ENCODE results near the gene SP6. TPM values are rescaled to one million over a fixed set of nuclear protein-coding genes. Genes with fewer than 3 reads are reported as not detected.

SP6 gene
- total and polyA plus RNA-seq, 2 of the 8 experiments (the other 6 are each of a cell fraction or from before 2014, with no cell fraction given): 1.2 to 1.5 TPM

DNA sequence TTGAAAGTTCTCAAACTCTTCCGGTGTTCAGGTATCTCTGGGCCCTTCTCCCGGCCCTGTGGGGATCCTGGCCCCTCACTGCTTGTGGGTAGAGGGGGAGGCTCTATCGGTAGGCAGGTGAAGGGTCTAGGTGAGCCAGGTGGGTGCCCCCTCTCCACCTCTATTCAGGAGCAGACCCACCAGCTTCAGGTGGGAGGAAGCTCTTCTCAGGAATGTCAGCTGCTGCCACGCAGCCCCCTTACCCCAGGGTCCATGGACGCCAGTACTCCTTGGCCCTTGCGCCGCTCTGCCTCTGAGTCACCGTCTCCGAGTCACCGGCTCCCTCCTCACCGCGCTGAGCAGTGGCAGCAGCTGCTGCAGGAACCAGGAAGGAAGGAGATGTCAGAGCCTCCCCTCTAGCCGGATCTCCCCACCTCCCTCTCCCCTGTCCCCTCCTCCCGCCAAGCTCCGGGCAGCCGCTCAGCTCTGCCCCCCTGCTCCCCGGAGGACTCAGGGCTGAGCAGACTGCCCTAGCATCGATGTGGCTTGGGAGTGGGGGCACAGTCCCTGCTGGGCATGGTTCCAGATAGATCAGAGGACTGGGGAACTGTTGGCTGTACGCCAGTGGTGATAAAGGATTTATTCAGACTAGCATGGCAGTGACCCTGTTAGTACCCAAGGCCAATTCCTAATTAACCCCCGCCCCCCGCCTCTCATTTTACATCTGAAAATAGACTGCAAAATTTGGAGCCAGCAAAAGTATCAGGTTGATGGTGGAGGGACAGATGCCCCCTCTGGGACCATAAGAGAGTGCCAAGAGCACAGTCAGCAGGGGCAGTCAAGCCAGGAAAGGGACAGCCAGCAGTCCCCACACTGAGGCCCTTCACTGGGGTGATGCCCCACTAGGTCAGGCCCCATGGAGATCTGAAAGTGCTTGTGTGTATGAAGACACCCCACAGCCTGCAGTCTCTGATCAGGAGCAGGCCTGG lies 29.3 kb downstream of the SP6 start, which contains the start of gene OSBPL7 (continued):
- TF ChIP-seq, protein P1, sequence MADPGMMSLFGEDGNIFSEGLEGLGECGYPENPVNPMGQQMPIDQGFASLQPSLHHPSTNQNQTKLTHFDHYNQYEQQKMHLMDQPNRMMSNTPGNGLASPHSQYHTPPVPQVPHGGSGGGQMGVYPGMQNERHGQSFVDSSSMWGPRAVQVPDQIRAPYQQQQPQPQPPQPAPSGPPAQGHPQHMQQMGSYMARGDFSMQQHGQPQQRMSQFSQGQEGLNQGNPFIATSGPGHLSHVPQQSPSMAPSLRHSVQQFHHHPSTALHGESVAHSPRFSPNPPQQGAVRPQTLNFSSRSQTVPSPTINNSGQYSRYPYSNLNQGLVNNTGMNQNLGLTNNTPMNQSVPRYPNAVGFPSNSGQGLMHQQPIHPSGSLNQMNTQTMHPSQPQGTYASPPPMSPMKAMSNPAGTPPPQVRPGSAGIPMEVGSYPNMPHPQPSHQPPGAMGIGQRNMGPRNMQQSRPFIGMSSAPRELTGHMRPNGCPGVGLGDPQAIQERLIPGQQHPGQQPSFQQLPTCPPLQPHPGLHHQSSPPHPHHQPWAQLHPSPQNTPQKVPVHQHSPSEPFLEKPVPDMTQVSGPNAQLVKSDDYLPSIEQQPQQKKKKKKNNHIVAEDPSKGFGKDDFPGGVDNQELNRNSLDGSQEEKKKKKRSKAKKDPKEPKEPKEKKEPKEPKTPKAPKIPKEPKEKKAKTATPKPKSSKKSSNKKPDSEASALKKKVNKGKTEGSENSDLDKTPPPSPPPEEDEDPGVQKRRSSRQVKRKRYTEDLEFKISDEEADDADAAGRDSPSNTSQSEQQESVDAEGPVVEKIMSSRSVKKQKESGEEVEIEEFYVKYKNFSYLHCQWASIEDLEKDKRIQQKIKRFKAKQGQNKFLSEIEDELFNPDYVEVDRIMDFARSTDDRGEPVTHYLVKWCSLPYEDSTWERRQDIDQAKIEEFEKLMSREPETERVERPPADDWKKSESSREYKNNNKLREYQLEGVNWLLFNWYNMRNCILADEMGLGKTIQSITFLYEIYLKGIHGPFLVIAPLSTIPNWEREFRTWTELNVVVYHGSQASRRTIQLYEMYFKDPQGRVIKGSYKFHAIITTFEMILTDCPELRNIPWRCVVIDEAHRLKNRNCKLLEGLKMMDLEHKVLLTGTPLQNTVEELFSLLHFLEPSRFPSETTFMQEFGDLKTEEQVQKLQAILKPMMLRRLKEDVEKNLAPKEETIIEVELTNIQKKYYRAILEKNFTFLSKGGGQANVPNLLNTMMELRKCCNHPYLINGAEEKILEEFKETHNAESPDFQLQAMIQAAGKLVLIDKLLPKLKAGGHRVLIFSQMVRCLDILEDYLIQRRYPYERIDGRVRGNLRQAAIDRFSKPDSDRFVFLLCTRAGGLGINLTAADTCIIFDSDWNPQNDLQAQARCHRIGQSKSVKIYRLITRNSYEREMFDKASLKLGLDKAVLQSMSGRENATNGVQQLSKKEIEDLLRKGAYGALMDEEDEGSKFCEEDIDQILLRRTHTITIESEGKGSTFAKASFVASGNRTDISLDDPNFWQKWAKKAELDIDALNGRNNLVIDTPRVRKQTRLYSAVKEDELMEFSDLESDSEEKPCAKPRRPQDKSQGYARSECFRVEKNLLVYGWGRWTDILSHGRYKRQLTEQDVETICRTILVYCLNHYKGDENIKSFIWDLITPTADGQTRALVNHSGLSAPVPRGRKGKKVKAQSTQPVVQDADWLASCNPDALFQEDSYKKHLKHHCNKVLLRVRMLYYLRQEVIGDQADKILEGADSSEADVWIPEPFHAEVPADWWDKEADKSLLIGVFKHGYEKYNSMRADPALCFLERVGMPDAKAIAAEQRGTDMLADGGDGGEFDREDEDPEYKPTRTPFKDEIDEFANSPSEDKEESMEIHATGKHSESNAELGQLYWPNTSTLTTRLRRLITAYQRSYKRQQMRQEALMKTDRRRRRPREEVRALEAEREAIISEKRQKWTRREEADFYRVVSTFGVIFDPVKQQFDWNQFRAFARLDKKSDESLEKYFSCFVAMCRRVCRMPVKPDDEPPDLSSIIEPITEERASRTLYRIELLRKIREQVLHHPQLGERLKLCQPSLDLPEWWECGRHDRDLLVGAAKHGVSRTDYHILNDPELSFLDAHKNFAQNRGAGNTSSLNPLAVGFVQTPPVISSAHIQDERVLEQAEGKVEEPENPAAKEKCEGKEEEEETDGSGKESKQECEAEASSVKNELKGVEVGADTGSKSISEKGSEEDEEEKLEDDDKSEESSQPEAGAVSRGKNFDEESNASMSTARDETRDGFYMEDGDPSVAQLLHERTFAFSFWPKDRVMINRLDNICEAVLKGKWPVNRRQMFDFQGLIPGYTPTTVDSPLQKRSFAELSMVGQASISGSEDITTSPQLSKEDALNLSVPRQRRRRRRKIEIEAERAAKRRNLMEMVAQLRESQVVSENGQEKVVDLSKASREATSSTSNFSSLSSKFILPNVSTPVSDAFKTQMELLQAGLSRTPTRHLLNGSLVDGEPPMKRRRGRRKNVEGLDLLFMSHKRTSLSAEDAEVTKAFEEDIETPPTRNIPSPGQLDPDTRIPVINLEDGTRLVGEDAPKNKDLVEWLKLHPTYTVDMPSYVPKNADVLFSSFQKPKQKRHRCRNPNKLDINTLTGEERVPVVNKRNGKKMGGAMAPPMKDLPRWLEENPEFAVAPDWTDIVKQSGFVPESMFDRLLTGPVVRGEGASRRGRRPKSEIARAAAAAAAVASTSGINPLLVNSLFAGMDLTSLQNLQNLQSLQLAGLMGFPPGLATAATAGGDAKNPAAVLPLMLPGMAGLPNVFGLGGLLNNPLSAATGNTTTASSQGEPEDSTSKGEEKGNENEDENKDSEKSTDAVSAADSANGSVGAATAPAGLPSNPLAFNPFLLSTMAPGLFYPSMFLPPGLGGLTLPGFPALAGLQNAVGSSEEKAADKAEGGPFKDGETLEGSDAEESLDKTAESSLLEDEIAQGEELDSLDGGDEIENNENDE (IDR thresholded peaks at IDR 0.05; ENCODE audit: insufficient replicate concordance, low read length): no peak
- TF ChIP-seq, protein P2, sequence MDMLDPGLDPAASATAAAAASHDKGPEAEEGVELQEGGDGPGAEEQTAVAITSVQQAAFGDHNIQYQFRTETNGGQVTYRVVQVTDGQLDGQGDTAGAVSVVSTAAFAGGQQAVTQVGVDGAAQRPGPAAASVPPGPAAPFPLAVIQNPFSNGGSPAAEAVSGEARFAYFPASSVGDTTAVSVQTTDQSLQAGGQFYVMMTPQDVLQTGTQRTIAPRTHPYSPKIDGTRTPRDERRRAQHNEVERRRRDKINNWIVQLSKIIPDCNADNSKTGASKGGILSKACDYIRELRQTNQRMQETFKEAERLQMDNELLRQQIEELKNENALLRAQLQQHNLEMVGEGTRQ (IDR thresholded peaks at IDR 0.05; ENCODE audit: low read length): no peak
- TF ChIP-seq, protein P3, sequence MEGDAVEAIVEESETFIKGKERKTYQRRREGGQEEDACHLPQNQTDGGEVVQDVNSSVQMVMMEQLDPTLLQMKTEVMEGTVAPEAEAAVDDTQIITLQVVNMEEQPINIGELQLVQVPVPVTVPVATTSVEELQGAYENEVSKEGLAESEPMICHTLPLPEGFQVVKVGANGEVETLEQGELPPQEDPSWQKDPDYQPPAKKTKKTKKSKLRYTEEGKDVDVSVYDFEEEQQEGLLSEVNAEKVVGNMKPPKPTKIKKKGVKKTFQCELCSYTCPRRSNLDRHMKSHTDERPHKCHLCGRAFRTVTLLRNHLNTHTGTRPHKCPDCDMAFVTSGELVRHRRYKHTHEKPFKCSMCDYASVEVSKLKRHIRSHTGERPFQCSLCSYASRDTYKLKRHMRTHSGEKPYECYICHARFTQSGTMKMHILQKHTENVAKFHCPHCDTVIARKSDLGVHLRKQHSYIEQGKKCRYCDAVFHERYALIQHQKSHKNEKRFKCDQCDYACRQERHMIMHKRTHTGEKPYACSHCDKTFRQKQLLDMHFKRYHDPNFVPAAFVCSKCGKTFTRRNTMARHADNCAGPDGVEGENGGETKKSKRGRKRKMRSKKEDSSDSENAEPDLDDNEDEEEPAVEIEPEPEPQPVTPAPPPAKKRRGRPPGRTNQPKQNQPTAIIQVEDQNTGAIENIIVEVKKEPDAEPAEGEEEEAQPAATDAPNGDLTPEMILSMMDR (IDR thresholded peaks at IDR 0.05; ENCODE audit: control extremely low read depth in 1 of 3, insufficient read depth in 1 of 3, low read depth in 1 of 3, low read length in 3 of 3): peak; percentile 36 to 59 (median 51)
- TF ChIP-seq EGR1 (IDR thresholded peaks at IDR 0.05; ENCODE audit: borderline replicate concordance, low read depth, low read length): peak; percentile 54; the same call in 1 of the 2 replicates

Data from H1 (cell line).